Neural crest cell (in vitro differentiated cells): ENCODE measurements around the gene B3GNT5. TPM values are rescaled to one million over a fixed set of nuclear protein-coding genes. Genes with fewer than 3 reads are reported as not detected.

Experiments
- DNase-seq: peaks from one replicate; pipeline ENCODE4 v3.0.0; 2021; ENCODE audit warnings: low read depth, mixed read lengths, low spot score
- H3K27ac Mint-ChIP-seq: one replicate; pipeline ENCODE4 v1.8.0; 2021; ENCODE audit warnings: mild to moderate bottlenecking, mixed read lengths; ENCODE audit not compliant: unreplicated experiment
- H3K27me3 Mint-ChIP-seq: 2 replicates; pipeline ENCODE4 v1.8.0; 2021; ENCODE audit warnings: low read depth, mild to moderate bottlenecking, mixed read lengths
- H3K36me3 Mint-ChIP-seq: 2 replicates; pipeline ENCODE4 v1.8.0; 2021; ENCODE audit warnings: low read depth, mild to moderate bottlenecking, mixed read lengths
- H3K4me1 Mint-ChIP-seq: 2 replicates; pipeline ENCODE4 v1.8.0; 2021; ENCODE audit warnings: mixed read lengths
- H3K4me3 Mint-ChIP-seq: one replicate; pipeline ENCODE4 v1.8.0; 2021; ENCODE audit warnings: mild to moderate bottlenecking, mixed read lengths
- H3K9me3 Mint-ChIP-seq: 2 replicates; pipeline ENCODE4 v1.8.0; 2021; ENCODE audit warnings: mixed read lengths
- CTCF ChIP-seq: fragments of 200-600 bp; sonication (generic); conservative IDR thresholded peaks from 2 replicates; pipeline ENCODE4 v1.5.0; 2021; ENCODE audit warnings: antibody characterized with exemption, mild to moderate bottlenecking
- total RNA-seq: library from RNA; stranded (reverse); gene quantifications from 2 replicates; pipeline ENCODE4 v1.2.1, GENCODE V29; 2021

Gene B3GNT5
- total RNA-seq, 1 donor from 2014 or later, result 39.4 TPM

GRCh38 chr3:183285318-183285717 lies 32.3 kb downstream of the B3GNT5 start:
- Mint-ChIP-seq H3K9me3 (no peaks in the 10 kb centered on the region), H3K27ac (no peak overlapping the region), H3K36me3 (no peaks in the 10 kb centered on the region), H3K27me3 (no peaks in the 10 kb centered on the region), H3K4me3 (no peak overlapping the region), H3K4me1 (peaks cover 5% of the 10 kb centered on the region)
- no peak for DNase-seq
- no peak for TF ChIP-seq CTCF

GRCh38 chr3:183285828-183286457 lies 32.9 kb downstream of the B3GNT5 start:
- no peak for DNase-seq
- no peaks in the 10 kb centered on the region for H3K27me3 Mint-ChIP-seq
- H3K27ac Mint-ChIP-seq, result no peak overlapping the region
- H3K4me3 Mint-ChIP-seq, result no peak overlapping the region
- no peaks in the 10 kb centered on the region for H3K36me3 Mint-ChIP-seq
- no peaks in the 10 kb centered on the region for H3K9me3 Mint-ChIP-seq
- H3K4me1 Mint-ChIP-seq, result peaks cover 5% of the 10 kb centered on the region
- TF ChIP-seq CTCF, result no peak

- no peak overlapping the region for H3K27ac Mint-ChIP-seq
- DNase-seq, result no peak
- no peak for TF ChIP-seq CTCF
- H3K4me3 Mint-ChIP-seq, result no peak overlapping the region
- no peaks in the 10 kb centered on the region for H3K4me1 Mint-ChIP-seq
- H3K36me3 Mint-ChIP-seq, result no peaks in the 10 kb centered on the region
- no peaks in the 10 kb centered on the region for H3K27me3 Mint-ChIP-seq
- no peaks in the 10 kb centered on the region for H3K9me3 Mint-ChIP-seq
Measured at GRCh38 chr3:183287301-183287971, 34.4 kb downstream of the B3GNT5 start.

GRCh38 chr3:183288117-183288516 lies 35.1 kb downstream of the B3GNT5 start:
- Mint-ChIP-seq H3K36me3 (no peaks in the 10 kb centered on the region), H3K4me3 (no peak overlapping the region), H3K4me1 (no peaks in the 10 kb centered on the region)

GRCh38 chr3:183290216-183290615 lies 37.2 kb downstream of the B3GNT5 start:
- no peak for DNase-seq
- Mint-ChIP-seq H3K36me3 (no peaks in the 10 kb centered on the region), H3K27me3 (no peaks in the 10 kb centered on the region), H3K9me3 (no peaks in the 10 kb centered on the region), H3K27ac (no peak overlapping the region), H3K4me1 (no peaks in the 10 kb centered on the region), H3K4me3 (no peak overlapping the region)
- no peak for TF ChIP-seq CTCF

More at GRCh38 chr3:183288117-183288516, 35.1 kb downstream of the B3GNT5 start:
- DNase-seq, result no peak
- Mint-ChIP-seq H3K9me3 (no peaks in the 10 kb centered on the region), H3K27ac (no peak overlapping the region), H3K27me3 (no peaks in the 10 kb centered on the region)
- TF ChIP-seq CTCF, result no peak
